ENCODE results near the gene LAD1.

DNA sequence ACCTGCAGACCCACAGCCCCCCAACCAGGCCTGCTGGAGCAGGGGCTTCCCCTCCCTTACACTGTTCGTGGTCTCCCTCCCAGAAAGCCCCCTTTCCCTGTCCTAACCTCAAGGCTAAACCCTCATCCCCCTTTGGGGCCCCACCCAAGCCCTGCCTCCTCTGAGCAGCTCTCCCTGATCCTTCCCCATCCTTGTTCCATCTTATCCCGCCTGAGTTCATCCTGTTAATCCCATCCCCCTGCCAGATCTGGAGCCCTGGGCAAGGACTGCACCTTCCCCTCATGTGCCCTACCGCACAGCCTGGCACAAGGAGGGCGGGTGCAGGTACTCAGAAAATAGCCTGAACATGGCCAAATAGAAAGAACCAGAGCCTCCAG is 14.7 kb downstream of the LAD1 start:
- TF ChIP-seq, protein P1, sequence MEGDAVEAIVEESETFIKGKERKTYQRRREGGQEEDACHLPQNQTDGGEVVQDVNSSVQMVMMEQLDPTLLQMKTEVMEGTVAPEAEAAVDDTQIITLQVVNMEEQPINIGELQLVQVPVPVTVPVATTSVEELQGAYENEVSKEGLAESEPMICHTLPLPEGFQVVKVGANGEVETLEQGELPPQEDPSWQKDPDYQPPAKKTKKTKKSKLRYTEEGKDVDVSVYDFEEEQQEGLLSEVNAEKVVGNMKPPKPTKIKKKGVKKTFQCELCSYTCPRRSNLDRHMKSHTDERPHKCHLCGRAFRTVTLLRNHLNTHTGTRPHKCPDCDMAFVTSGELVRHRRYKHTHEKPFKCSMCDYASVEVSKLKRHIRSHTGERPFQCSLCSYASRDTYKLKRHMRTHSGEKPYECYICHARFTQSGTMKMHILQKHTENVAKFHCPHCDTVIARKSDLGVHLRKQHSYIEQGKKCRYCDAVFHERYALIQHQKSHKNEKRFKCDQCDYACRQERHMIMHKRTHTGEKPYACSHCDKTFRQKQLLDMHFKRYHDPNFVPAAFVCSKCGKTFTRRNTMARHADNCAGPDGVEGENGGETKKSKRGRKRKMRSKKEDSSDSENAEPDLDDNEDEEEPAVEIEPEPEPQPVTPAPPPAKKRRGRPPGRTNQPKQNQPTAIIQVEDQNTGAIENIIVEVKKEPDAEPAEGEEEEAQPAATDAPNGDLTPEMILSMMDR (IDR thresholded peaks at IDR 0.05): no peak
- TF ChIP-seq POLR2A (IDR thresholded peaks at IDR 0.05): no peak

Measured in breast epithelium (tissue), 3 donors.